ENCODE measurements around the gene BIN1. TPM values are rescaled to one million over a fixed set of nuclear protein-coding genes. Genes with fewer than 3 reads are reported as not detected.

Gene BIN1
- total and polyA plus RNA-seq, 12 donors, result 62.1 to 207 (median 125) TPM

GRCh38 chr2:127118038-127118437, 11.1 kb upstream of the BIN1 start:
- Histone ChIP-seq H3K27ac (no peak overlapping the region), H3K36me3 (replicated peaks in 1 of 2) (no peaks in the 10 kb centered on the region), H3K4me1 (replicated peaks in 1 of 2) (no peaks in the 10 kb centered on the region), H3K27me3 (no peaks in the 10 kb centered on the region), H3K4me3 (no peak overlapping the region), H3K9me3 (replicated peaks in 1 of 3) (no peaks in the 10 kb centered on the region)
- WGBS, 4 donors, result 88 to 96% (median 92%) methylated on average over 3 to 5 of the region's 5 CpGs
- no peak for TF ChIP-seq POLR2A (IDR thresholded peaks at IDR 0.05)
- TF ChIP-seq, protein P1, sequence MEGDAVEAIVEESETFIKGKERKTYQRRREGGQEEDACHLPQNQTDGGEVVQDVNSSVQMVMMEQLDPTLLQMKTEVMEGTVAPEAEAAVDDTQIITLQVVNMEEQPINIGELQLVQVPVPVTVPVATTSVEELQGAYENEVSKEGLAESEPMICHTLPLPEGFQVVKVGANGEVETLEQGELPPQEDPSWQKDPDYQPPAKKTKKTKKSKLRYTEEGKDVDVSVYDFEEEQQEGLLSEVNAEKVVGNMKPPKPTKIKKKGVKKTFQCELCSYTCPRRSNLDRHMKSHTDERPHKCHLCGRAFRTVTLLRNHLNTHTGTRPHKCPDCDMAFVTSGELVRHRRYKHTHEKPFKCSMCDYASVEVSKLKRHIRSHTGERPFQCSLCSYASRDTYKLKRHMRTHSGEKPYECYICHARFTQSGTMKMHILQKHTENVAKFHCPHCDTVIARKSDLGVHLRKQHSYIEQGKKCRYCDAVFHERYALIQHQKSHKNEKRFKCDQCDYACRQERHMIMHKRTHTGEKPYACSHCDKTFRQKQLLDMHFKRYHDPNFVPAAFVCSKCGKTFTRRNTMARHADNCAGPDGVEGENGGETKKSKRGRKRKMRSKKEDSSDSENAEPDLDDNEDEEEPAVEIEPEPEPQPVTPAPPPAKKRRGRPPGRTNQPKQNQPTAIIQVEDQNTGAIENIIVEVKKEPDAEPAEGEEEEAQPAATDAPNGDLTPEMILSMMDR (IDR thresholded peaks at IDR 0.05), result no peak
- intact Hi-C loops (cut with DNase I), result no loop called here
- DNase-seq, result peak in 1 of 7 donors; percentile 25

- WGBS, 4 donors, result 80 to 97% (median 94%) methylated on average over 9 of the region's 9 CpGs
- Histone ChIP-seq H3K27me3 (no peaks in the 10 kb centered on the region), H3K4me3 (no peak overlapping the region), H3K4me1 (replicated peaks in 1 of 2) (no peaks in the 10 kb centered on the region), H3K27ac (no peak overlapping the region), H3K36me3 (replicated peaks in 1 of 2) (no peaks in the 10 kb centered on the region), H3K9me3 (replicated peaks in 1 of 3) (no peaks in the 10 kb centered on the region)
- intact Hi-C loops (cut with DNase I), result no loop called here
- TF ChIP-seq POLR2A (IDR thresholded peaks at IDR 0.05), result no peak
- TF ChIP-seq, protein P1 (IDR thresholded peaks at IDR 0.05), result no peak
- peak in 1 of 7 donors; percentile 34 for DNase-seq
Measured at GRCh38 chr2:127117603-127118002, 10.6 kb upstream of the BIN1 start.

- H3K4me3 ChIP-seq, result no peak overlapping the region
- H3K9me3 ChIP-seq (replicated peaks in 1 of 3), result no peaks in the 10 kb centered on the region
- no peak overlapping the region for H3K27ac ChIP-seq
- TF ChIP-seq, protein P1 (IDR thresholded peaks at IDR 0.05), result no peak
- no peak for TF ChIP-seq POLR2A (IDR thresholded peaks at IDR 0.05)
- intact Hi-C loops (cut with DNase I), result no loop called here
- no peaks in the 10 kb centered on the region for H3K36me3 ChIP-seq (replicated peaks in 1 of 2)
- DNase-seq, result peak in 1 of 7 donors; percentile 46
- no peaks in the 10 kb centered on the region for H3K27me3 ChIP-seq
- H3K4me1 ChIP-seq (replicated peaks in 1 of 2), result no peaks in the 10 kb centered on the region
- WGBS, 4 donors, result 82 to 86% (median 85%) methylated on average over 10 to 11 of the region's 11 CpGs
Measured at GRCh38 chr2:127115471-127116199, 8.7 kb upstream of the BIN1 start.

GRCh38 chr2:127110985-127111384, 4.0 kb upstream of the BIN1 start:
- TF ChIP-seq POLR2A (IDR thresholded peaks at IDR 0.05), result no peak
- TF ChIP-seq, protein P1 (IDR thresholded peaks at IDR 0.05), result no peak
- WGBS, 4 donors, result 72 to 89% (median 83%) methylated on average over 6 of the region's 6 CpGs
- no peaks in the 10 kb centered on the region for H3K9me3 ChIP-seq (replicated peaks in 1 of 3)

More at GRCh38 chr2:127110985-127111384, 4.0 kb upstream of the BIN1 start:
- Histone ChIP-seq H3K4me1 (replicated peaks in 1 of 2) (peaks cover 0 to 13% of the 10 kb centered on the region in 2 donors), H3K36me3 (replicated peaks in 1 of 2) (no peaks in the 10 kb centered on the region), H3K4me3 (no peak overlapping the region), H3K27me3 (no peaks in the 10 kb centered on the region), H3K27ac (no peak overlapping the region)
- intact Hi-C loops (cut with DNase I), result no loop called here
- peak in 1 of 7 donors; percentile 46 for DNase-seq
